Fibroblast of skin of right quadriceps (primary cell): ENCODE measurements around the gene PLCL2.

Source experiments
- DNase-seq: peaks from one replicate; pipeline ENCODE4 v3.0.0-alpha.2; 2013

The PLCL2 gene

GRCh38 chr3:16896094-16896627 lies 11.4 kb downstream of the PLCL2 start:
- no peak for DNase-seq

DNA sequence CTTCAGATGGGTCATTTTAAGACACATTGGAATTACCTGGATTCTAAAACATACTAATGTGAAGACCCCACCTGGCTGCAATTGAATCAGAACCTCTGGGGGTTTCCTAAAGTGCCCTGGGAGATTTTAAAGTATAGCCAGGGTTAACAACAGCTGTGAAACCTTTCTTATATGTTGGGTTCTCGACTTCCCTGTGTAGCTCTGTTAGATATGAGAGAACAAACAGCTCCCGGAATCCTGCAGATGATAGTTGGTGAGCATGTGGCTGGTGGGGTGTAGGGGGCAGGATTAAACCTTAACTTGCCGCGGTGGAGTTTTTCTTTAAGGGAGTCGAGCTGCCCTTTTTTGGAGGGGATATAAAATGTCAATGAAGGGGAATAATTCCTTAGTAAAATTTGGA lies 12.1 kb downstream of the PLCL2 start:
- no peak for DNase-seq

- peak; percentile 39 for DNase-seq
Observed at GRCh38 chr3:16897254-16897926, 12.6 kb downstream of the PLCL2 start.

GRCh38 chr3:16898595-16899395 lies 14.0 kb downstream of the PLCL2 start:
- DNase-seq = no peak

DNA sequence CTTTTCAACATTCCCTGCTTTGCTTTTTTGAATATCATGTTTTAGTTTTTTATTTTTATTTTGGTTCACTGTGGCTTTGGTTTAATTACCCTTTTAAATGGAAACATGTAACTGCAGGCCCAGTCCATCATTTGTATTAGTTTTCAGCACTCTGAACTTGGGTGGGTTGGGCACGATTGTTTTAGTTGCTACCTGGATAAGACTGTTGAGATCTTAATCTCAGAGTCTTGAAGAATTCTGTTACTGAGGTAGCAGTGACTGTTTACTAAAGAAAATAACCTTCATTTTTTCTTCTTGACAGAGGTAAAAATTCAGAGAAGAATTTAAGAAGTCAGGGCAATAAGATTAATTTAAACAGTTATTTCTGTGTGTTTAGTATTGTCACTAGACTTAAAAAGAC lies 15.2 kb downstream of the PLCL2 start:
- no peak for DNase-seq

DNA sequence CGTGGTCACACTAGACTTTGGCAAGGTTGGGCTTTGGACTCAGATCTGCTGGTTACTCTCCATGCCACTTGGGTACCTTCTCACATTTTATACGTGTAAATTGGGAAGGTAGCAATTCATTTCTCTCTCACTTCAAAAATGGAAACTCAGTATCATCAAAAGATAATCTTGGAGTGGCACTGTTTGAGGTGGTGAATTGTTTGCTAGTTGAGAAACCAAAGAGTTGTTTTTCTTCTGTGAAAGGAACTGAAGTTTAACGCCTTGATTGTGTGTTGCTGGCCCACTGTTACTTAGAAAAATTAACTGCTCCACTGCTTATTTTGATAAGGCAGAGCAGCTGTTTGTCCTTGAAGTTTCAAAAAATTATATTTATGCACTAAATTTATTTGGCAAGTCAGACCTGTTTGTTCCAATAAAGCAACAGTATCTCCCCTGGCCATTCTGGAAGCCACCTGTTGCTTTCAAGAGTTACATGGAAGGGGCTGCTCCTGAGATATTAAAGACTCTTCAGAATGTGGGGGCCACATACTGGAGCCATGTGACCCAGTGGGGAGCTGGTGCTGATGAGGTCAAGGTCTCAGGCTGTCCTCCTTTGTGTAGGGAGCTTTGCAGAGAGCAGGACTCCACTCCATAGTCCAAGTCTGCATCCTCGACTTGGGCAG lies 16.2 kb downstream of the PLCL2 start:
- no peak for DNase-seq

DNA sequence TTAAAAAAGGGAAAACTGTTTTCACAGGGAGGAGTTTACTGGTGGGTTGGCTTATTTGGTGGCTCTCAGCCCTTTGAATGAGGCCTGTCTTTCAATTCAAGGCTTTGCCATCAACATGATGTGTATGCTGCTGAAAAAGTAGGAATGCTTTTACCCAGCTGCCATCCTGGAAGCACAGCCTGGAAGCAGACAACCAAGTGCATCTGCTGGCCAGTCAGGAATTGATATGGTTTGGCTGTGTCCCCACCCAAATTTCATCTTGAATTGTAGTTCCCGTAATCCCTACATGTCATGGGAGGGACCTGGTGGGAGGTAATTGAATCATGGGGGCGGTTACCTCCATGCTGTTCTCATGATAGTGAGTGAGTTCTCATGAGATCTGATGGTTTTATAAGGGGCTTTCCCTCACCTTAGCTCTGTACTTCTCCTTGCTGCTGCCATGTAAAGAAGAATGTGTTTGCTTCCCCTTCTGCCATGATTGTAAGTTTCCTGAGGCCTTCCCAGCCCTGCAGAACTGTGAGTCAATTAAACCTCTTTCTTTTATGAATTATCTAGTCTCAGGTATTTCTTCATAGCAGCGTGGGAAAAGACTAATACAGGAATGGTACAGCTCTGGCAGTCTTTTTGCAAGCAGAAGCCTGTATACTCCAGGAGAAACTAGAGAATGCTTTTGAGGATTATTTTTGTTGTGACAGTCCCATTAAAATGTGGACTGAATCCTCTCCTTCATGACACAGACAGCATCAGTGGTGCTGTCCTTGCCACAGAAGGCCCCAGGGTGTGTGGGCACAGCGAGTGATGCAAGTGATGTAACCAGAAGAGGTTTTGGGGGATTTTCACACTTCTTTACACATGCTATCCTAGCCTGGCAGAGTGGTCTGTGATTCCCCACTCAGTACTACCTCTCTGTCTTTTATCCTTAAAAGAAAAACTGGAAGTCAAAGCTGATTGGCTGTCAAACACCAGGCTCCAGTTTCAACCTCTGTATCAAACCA lies 20.0 kb downstream of the PLCL2 start:
- DNase-seq = no peak

GRCh38 chr3:16905704-16906103 lies 20.9 kb downstream of the PLCL2 start:
- DNase-seq = no peak

GRCh38 chr3:16906682-16907081 lies 21.9 kb downstream of the PLCL2 start:
- peak; percentile 28 for DNase-seq

DNA sequence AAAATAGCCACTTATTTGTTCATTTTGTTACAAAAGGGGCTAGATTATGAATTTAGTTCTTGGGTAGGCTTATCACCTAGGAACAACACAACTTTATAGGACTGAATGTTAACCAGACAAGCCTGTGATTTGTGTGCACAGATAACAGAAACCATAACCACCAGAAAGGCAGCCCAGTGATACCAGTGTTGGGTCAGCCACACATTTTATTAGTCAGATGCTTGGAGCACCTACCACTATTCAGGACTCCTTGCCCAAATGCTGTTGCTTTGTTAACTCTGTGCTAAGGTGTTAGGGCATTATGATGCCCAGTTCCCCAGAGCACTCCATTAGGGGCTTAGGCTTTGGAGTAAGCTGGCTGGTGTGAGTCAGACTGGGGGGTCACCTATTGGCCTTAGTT lies 22.5 kb downstream of the PLCL2 start:
- no peak for DNase-seq

- DNase-seq = no peak
Observed at GRCh38 chr3:16908016-16908807, 23.5 kb downstream of the PLCL2 start.

DNA sequence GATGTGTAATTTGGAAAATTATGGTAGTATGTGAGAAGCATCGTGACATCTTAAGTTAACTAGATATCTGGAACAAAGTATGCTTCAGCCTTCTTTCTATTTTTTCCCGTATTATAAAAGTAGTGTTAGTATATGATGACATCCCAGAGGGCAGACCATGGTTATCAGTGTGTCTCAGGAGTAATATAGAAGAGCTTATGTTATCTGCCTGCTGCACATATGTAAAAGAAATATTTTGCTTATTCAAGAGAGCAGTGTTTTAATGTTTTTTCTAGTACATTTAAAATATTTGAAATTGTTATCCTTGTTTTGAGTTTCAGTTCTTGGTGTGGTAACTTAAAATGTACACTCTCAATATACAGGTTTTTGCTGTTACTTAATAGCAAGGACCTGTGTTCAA lies 24.1 kb downstream of the PLCL2 start:
- no peak for DNase-seq

DNA sequence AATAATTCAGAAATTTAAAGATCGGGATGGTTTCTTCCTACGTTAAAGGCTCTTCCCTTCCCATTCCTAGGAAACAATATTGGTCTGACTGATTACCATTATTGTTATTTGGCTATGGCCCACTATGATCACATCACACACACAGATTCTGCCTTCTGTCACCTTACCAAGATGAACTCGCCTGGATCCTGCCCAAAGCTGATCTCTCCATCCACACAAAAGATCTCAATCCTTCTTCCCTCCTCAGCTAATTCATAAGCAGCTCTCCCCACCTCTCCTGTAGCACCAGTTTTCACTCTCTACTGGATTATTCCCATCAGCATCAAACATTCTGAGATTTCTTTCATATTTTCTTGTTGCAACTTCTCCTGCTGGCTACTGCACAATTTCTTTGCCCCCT lies 25.0 kb downstream of the PLCL2 start:
- DNase-seq = no peak

DNA sequence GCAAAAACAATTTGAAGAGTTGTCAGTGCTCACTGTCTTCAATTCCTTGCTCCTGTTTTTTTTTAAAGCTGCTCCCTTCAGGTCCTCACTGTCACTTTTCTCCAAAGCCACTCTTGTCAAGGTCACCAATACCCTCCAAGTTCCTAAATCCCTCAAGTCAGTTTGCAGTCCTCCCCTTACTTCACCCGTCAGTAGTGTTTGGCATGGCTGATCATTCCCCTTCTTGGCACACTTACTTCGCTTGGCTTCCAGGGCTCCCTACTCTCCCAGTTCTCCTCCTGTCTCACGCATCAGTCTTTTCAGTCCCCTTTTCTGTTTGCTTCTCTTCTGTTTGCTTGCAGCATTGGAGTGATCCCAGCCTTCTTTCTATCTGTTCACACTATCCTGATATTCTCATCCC lies 25.5 kb downstream of the PLCL2 start:
- DNase-seq = no peak

DNA sequence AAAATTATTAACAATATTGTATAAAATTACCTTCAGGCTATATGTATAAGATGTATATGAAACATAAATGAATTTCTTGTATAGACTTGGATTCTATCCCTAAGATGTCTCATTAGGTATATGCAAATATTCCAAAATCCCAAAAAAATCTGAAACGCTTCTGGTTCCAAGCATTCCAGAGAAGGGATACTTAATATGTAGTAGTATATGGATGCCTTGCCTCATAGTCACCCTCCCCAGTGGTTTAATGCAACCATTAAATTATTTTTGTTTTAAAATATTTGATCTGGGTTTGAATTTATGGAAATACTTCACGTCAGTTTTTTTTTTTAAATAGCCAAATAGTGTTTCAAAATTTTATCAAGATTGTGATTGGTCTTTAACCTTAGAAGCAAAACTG lies 27.2 kb downstream of the PLCL2 start:
- DNase-seq = peak; percentile 33

- DNase-seq = no peak
Observed at GRCh38 chr3:16912400-16913263, 27.9 kb downstream of the PLCL2 start.

GRCh38 chr3:16913264-16913580 lies 28.5 kb downstream of the PLCL2 start:
- no peak for DNase-seq

DNA sequence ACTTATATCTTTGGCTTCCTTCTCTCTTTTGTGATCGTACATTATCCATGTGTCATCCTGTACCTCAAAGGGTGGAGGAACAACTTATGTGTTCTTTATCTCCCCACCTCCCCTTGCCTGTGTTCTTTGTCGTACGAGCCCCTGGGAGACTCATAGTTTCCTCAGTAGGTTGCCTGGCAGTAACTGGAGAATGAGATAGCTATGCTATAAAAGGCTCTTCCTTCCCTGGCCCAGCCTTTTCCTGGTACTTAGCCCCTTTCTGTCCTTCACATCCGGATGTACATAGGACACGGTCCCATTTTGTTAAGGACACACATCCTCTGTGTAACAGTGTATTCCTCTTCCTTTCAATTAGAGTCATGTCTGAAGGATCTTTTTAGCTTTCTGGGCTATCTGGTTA lies 32.1 kb downstream of the PLCL2 start:
- no peak for DNase-seq

- peak; percentile 50 for DNase-seq
Observed at GRCh38 chr3:16917256-16917935, 32.6 kb downstream of the PLCL2 start.
